GM20431 (cell line): ENCODE measurements around the gene SH3BP5.

Experiments
- in situ Hi-C: fragments of 300-500 bp; cut with MseI, MboI; formaldehyde crosslinking; loops from one replicate; pipeline ENCODE4 v1.15.0; 2020; ENCODE audit warnings: low sequenced_read_pairs; ENCODE audit not compliant: unreplicated experiment

The SH3BP5 gene

DNA sequence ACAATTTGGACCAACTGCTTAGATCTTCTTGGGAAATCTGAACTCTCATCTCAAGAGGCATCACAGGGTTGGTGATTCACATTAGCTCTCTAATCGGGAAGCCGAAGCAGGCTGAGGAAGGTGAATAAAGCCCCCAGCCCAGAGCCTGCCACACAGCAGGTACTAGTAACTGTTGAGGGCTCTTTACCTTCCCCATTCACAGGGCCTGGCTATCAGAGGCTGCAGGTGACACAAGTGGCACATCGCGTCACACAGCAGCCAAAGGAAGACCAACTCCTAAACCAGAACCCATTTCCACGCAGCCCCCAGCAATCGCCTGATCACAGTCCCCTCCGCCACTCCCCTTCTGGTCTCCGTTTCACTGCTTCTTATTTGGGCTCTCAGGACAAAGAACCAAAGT lies 29.2 kb downstream of the SH3BP5 start:
- in situ Hi-C loops: no loop called here

DNA sequence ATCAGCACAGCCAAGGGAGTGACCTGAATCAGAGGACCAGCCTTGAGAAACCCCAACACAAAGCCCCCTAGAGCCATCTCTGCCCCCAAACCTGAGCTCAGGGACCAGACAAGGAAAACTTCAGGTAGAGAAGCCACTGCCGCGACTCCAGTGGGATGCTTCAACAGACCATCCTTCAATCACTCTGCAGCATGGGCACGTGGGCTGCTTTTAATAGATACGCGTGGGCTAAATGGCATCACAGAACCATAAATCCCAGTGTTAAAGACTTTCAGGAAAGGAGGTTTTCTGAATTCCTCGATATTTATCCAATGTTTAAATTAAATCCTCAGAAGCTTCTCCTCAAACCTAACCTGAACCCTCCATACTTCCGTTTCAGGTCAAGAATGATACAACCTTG lies 30.6 kb downstream of the SH3BP5 start:
- in situ Hi-C loops: no loop called here

DNA sequence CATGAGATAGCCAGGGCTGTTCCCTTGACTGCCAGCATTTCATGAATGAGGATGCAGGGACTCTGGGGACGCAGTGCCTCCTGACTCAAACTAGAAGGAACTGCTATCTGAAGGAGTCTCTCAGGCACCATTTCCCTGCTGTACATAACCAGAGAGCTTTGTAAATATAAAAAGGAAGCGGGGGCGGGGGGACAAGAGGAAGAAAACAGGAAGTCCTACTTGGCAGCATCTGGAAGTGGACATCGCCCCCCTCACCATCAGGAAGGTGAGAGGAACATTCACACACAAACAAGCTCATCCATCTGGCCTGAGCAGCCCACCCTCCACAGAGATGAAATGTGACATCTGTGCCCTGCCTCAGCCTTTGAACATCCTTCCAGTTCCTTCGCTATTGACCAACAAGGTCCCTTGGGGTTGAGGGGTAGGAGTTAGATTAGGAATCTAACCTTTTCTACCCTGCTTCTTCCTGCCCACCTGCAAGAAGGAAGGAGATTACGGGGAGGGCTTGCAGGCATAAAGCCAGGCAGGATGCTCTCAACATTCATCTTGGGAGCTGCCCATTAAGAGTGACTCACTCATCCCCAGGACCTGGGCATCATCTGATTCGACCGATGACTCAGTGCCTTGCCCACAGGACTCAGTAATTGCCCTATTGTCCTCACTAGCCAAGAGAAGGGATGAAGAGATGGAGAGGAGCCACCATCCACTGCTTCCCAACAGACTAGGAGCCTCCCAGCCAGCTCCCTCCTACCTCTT lies 31.9 kb downstream of the SH3BP5 start:
- in situ Hi-C loops: no loop called here

DNA sequence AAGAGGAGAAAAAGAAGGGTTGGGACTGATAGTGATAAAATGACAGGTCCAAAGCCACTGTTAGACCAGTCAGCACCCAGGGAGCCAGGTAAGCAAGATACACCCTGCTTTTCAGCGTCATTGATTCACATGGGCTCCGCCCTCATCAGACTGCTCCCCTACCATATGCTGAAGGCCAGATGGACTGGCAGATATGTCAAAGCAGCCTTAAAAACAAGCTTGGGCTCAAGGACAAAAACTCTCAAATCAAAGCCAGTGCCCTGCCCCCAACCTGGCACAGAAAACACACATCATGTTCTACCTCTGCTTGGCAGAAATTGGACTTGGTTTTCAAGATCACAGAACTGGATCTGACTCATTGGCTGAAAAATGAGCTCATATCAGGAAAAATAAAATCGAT lies 33.4 kb downstream of the SH3BP5 start:
- in situ Hi-C loops: no loop called here

DNA sequence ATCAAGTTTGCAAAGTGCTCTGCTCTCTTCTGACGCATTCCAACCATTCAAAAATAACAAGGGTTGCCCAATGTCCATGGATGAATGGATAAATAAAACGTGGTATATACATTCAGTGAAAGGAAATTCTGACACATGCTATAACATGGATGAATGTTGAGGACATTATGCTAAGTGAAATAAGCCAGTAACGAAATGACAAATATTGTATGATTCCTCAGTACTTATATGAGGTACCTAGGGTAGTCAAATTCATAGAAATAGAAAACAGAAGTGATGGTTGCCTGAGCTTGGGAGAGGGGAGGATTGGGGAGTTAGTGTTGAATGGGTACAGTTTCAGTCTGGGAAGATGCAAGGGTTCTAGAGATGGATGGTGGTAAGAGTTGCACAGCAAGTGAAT lies 33.9 kb downstream of the SH3BP5 start:
- in situ Hi-C loops: no loop called here

DNA sequence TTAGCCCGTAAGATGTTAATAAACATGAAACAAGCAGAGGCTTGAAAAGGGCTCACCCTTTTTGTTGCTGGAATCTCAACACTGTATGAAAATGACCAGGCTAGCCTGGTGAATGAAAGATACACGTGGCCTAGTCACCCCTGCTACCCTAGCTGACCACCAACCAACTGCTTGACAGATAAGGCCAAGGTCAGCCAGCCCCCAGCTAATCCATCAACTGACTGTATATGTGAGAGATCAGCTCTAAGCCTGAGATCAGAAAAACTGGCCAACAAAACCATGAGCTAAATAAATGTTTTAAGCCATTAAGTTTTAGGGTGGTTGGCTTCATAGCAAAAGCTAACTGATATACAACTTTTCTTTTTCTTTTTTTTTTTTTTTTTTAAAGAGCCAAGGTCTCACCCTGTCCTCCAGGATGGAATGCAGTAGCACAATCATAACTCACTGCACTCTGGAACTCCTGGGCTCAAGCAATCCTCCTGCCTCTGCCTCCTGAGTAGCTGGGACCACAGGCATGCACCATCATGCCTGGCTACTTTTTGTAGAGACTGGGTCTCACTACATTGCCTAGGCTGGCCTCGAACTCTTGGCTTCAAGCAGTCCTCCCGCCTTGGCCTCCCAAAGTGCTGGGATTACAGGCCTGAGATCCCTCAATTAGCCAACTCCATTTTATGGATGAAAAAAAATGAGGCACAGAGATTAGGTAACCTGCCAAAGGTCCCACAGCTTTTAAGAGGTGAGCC lies 34.6 kb downstream of the SH3BP5 start:
- in situ Hi-C loops: no loop called here

DNA sequence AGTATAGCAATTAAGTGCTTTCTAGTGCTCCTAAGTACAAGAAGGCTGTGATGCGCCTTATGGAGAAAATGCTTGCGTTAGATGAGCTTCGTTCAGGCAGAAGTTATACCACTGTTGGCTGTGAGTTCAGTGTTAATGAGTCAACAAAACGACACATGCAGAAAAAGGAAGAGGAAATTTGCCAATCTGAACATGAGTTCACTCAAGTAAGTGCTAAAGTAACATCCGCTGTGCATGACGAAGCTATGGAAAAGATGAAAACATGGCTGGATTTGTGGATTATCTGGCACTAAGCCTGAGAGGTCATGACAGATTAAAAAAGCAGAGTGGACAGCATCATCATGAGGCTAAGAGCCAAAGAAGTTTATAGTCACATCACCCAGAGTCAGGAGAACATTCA lies 36.9 kb downstream of the SH3BP5 start:
- in situ Hi-C loops: no loop called here

DNA sequence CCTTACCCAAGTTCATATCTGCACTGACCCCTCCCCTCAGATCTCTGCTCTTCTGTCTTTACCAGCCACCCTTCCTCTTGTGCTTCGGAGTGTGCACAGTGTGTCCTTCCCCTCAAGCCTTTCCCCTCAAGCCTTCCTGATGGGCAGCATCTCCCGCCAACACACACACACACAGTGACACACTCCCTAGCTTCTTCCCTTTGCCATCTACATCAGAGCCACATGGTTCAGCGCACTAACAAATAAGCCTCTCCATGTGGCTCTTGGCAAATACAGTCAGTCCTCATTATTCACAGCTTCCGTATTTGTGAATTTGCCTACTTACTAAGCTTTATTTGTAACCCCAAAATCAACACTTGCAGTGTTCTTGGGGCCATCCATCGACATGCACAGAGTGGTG lies 37.5 kb downstream of the SH3BP5 start:
- in situ Hi-C loops: no loop called here

DNA sequence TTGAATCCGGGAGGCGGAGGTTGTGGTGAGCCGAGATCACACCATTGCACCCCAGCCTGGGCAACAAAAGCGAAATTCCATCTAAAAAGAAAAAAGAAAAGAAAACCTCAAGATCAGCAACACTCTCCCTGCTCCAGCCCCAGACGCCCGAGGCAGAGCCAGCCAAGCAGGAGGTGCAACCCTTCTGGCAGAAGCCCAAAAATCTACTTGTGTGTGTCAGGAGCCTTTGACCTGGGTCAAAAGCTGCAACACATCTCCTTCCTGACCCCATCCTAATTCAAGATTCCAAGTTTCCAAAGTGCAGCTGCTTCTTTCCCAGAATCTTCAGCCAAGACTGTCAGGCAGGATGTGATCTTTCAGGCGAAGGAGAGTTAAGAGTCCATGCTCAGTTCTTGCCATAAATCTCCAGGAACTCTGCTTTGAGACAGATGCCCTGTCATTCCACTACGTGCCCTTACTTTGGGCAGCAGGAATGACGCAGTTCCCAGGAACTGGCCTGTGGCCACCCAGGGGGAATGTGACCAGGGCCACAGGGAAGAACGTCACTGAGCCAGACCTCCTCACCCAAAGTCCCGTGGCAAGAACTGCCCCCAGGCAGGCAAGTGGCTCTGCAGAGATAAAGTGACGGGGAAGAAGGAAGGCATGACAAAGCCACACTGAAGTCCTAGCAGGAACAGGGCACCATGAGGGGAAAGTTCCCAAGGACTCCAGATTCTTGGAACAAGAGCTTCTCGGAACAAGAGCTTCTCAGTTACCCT lies 39.4 kb downstream of the SH3BP5 start:
- in situ Hi-C loops: no loop called here

DNA sequence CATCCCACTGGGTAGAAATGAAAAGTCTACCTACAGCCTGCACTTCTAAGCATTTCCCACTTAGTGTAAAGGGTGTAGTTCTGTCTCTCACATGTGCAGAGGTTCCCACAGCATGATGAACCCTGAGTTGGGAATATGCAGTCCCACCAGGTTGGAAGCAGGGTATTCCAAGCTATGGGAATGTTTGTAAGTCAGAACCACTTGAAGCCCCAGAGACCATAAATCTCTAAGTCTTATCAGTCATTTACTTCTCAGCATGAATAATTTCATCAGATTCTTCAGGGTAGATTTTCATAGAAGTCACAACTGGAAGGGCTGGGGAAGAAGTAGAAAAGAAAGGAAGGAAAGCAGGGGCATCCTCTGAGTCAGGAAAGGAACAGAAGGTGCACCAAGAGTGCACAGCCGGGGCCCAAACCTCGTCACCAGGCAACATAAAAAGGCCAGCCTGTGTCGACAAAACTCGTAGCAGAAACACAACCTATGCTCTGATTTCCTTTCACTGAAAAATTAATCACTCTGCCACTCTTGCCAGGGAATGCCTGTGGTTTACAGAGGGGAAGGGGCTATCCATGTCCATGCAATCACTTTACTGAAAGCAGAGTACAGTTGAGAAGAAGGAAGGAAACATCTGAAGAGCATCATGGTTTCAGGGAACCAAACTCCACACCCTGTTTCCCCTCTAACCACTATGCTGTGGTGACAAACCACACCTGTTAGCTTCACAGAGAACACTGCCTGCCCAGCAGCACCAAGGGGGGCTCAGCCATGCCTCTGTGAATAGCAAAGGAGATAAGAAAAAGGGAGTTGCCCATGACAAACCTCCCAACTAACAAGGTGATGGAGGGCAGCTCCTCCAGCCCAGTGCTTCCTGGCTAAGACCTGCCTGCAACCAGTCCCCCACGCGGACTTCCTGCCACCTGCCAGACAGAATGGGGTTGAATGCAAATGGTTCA lies 40.5 kb downstream of the SH3BP5 start:
- in situ Hi-C loops: no loop called here

DNA sequence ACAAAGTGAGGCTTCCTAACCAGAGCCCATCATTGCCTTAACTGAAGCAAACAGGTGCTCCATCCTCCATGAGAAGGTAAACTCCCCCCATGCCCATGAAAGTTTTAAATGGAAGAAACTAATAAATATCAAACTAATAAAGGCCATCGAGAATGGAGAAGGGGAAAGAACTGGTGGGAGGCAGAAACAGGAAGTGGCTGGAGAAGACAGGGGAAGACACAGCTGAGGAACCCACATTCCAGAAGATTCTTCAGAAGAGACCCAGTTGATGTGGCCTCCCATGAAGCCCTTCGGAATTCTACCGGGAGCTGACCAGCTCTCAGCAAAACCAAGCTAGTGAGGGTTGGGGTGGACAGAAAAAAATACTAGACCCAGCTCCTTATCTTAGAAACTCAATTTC lies 41.6 kb downstream of the SH3BP5 start:
- in situ Hi-C loops: no loop called here

DNA sequence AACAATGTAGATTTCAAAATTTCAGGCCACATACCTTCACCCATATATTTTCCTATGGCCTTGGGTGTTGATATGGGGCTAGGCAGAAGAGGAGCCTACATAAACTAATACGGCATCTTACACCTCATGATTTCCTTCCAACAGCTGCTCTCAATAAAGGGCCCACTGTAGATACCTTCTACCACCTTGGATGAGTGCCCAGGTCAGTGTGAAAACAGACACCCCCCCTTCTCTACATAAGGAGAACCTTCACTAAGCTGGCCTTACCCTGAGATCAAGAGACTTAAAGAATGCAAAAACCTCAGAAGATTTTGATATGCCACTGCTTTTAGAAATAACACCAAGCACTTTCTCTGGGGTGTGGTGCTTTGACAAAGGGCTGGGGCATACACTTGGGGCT lies 42.7 kb downstream of the SH3BP5 start:
- in situ Hi-C loops: no loop called here

DNA sequence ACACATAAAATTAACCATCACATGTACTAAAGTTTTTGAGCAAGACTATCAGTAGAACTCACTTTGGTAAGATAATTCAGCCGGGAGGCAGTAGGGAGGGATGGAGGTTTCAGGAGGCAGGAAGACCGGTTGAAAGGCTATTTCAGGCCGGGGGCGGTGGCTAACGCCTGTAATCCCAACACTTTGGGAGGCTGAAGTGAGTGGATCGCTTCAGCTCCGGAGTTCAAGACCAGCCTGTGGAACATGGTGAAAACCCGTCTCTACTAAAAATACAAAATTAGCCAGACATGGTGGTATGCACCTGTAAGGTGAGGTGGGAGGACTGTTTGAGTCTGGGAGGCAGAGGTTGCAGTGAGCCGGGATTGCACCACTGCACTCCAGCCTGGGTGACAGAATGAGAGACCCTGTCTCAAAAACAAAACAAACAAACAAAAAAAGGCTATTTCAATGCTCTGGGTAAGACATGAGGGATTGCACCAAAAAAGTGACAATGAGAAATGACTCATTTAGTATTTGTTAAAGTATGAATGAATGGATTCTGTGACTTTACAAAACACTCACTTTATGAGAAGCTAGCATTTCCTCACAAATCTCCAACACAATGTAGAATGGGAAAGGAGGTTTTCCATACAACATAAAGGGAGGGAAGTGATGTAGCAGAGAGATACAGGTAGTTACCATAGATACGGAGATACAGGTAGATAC lies 43.9 kb downstream of the SH3BP5 start:
- in situ Hi-C loops: no loop called here

DNA sequence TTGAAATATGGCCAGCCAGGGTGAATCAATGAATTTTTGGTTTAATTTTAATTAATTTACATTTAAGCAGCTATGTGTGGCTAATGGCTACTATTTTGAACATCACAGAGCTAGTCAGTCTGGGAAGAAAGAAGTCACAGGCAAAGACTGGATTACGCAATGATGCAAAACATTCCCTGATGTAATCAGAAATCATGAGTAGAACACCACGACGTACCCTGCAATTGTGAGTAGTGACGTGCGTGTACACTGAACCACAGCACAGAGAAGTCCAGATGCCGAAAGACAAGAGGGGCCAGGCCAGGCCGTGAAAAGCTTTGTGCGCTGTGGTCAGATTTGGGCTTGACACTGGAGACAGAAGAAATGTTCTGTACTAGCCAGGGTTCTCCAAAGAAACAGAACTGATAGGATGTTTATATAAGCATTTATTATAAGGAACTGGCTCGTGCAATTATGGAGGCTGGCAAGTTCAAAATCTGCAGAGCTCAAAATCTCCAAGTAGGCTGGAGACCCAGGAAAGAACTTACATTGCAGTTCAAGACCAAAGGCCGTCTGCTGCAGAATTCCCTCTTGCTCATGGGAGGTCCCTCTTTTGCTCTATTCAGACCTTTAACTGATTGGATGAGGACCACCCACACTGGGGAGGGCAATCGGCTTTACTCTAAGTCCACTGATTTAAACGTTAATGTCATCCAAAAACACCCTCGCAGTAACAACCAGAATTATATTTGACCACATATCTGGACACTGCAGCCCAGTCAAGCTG lies 44.6 kb downstream of the SH3BP5 start:
- in situ Hi-C loops: no loop called here

DNA sequence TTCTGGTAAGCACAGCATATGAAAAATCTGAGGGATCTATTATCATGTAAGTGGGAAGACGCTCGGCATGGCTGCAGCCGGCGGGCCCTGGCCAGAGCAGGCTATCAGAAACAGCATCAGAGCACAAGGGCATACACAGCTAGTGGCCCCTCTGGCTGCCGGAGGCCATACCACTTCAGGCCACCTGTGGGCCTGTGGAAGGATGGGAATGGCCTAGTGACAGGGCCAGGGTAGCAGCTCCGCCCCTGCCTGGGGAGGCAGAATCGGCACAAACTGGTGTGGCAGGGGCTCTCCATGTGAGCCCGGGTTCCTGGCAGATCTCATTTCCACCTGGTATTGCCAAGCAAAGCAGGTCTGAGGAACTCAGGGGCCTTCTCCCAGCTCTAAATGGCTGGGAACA lies 46.4 kb downstream of the SH3BP5 start:
- in situ Hi-C loops: no loop called here

DNA sequence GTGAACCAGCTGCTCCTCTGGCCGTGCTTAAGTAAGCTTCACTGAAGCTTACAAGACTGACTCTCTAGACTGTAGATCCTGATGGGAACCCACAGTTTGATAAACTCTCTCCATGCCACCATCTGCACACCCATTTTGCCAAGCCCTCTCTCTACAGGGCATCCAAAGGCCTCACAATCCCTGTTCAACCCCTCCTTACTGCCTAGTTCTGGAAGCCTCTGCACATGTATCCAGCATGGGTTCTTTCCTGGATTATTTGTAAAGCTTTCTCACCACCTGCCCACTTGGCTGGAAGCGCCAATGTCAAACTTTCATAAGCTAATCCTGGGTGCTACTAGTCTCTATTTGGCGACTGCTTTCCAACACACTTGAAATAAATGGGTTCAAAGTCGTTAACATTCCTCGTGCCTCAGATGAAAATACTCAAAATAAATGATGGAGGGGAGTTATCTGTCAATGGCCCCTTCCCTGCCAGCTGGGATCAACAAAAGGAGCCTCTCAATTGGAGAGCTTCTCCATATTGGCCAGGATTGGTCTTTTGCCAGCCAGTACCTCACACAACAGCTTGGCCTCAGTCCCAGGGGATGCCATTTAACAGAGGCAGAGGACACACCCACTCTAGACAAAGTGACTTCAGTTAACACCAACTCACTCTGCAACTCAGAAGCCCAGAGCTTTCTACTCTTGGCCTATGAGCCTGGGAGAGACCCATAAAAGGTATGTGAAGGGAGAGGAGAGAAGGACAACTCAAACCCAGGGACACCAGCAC lies 48.1 kb downstream of the SH3BP5 start:
- in situ Hi-C loops: no loop called here

DNA sequence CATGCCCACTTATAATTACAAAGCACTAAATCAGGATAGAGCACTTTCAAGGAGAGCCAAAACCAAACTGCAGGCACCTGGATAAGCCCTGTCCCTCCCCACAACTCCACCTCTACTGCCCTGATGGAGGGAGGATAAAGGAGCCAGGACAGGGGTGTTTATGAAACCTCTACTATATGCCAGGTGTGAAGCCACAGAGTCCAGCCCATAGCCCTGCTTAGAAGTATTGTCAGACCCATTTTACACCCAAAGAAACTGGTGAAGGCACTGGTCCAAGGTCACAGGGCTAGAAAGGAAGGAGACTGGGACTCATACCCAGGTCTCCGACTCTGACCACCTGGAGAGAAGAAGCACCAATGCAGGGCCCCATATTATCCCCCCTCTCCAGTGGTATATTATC lies 48.7 kb downstream of the SH3BP5 start:
- in situ Hi-C loops: no loop called here

DNA sequence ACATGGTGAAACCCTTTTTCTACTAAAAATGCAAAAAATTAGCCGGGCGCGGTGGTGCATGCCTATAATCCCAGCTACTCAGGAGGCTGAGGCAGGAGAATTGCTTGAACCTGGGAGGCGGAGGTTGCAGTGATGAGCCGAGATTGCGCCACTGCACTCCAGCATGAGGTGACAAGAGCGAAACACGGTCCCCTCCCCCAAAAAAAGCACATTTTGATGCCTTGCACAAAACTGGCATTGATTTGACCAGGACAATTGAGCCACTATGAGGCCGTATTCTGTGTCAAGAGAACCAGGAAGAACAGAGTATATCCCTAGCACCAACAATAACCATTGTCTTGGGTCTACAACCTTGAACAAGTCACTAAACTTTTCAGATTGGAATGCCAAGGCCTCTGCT lies 50.6 kb downstream of the SH3BP5 start:
- in situ Hi-C loops: no loop called here
